Putamen (tissue), 1 donor: ENCODE data around the gene ZC3H4.
A peak's percentile ranks its signal among the peaks of the same experiment; 100 is the strongest.

Source experiments
- DNase-seq: peaks from one replicate; pipeline ENCODE4 v3.0.0-alpha.2; 2016; ENCODE audit warnings: low spot score

ZC3H4 gene

GRCh38 chr19:47112997-47113849 lies at the start of gene ZC3H4:
TSS of gene ZC3H4 (minus strand) at chr19:47113776. CDS start at chr19:47112584, 1,192 bp downstream.
- DNase-seq = peak; percentile 99

DNA sequence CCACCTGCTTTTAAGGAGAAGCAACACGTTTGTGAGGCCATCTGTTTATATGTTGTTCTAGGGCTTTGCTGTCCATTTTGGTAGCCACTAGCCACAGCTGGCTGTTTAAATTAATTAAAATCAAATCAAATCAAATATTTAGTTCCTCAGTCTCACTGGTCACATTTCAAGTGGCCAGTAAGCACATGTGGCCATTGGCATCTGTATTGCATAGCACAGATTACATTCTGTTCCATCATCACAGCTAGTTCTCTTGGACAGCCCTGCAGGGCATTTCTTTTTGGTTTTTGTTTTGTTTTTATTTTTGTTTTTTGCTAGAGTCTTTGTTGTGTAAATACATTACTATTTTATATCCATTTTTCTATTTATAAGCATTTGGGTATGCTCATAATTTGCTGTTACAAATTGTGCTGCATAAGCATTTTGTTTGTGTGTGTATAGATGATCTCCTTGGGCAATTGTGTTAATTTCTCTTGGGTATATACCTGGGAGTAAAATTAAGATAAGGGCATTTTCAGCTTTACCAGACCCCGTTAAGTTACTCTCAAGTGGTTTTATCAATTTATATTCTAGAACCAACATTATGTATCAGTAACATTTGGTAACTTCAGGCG lies 48.4 kb upstream of the ZC3H4 start:
- no peak for DNase-seq

DNA sequence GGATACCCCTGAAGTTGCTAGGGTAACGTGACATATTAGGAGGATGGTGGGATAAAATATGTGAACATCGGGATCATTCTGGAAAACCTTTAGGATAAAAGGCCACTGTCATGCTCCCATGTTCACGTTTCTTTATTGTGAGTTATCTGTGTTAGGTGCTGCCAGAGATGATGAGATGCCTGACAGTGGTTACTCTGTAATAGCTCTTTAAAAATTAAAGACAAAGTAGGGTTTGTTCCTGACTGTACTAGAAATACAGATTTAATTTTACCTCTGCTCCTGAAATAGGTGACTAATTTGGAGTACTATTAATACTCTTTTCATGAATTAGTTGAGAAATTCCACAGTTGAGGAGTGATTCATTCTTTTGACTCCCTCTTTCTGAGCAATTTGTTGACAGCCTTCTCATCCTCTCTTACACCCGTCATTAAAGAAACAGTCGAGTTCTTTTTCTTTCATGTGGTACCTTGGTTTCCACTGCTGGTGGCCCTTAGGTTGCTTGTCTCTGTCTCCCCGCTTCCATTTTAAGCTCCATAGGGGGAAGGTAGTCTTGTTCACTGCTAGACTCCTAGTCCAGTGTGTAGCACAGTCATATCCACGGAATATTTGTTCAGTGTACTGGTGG lies 45.4 kb upstream of the ZC3H4 start:
- peak; percentile 52 for DNase-seq

GRCh38 chr19:47158367-47158791 lies 44.8 kb upstream of the ZC3H4 start:
- no peak for DNase-seq

DNA sequence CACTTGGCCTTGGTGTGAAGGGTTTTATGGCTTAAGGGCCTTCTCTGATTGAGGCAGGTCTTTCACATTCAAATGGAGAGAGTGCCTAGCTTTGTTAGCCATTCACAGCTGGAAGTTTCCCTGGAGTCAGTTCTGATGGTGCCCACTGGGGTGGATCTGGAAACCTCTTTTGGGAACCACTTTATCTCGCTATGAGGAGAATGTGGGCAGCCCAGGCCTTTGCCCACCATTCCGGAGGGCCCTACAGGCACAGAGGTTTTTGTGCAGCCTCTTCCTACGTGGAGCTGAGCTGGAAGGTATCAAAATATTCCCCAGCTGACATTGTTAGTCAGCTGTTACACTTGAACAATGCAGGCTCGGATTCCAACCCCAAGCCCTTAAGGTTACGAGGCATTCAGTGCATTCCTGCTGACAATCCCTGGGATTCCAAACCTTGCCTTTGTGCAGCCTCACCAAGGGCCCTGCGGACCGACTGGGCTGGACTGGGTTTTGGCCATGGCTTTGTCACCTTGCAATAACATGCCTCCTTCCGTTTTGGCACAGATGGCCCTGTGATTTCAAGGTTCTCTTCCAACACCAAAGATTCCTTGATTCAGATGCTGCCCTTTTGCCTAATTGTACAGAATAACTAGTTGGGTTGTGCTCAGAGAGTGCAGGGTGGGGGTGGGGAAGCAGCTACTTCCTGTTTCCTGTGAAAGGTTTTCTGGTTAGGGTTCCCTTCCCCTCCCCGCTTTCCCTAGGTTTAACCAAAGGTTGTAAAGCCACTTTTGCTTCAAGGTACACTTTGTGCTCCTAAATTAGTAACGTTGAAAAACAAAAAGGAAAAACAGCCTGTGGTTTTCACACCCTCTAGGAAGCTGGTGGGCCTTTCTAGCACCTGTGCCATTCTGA lies 44.1 kb upstream of the ZC3H4 start:
- peak; percentile 24 for DNase-seq

DNA sequence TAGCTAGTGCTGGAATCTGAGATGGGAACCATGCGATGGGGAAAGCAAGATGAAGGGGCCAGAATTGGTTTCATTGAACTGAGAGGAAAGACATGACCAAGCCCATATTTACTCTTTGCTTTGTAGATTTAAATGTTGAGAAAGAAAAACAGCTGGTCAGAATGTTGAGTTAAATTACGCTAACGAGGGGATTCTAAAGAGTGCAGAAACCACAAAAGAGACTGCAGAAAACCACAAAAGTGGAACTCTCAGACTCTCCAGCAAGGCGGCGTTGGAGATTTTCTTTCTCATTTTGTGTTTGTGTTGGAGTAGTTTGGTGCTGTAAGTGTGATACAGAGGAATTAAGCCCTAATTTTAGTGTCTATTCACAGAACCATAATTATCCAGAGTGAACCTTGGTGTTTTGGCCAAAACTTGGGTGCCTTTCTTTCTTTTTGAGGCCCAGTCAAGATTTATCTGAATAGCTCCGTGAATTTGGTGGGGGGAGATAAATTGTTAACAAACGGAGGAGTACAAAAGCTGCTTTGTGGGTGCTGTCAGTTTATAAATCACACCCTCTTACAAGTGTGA lies 43.4 kb upstream of the ZC3H4 start:
- no peak for DNase-seq

DNA sequence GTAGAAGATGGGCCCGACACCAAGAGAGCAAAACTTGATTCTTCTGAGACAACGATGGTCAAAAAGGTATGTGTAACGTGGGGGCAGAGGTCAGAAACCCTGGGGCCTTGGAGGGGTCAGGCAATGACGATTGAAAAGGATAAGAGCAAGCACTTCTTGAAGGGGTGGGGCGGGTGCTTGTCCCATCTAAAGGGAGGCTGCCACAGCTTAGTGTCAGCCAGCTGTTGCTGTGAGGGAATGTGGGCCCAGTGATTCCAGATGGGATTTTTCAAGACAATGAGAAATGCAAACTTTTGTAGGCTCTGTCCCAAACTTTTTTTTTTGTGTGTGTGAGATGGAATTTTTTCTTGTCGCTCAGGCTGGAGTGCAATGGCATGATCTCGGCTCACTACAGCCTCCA lies 41.6 kb upstream of the ZC3H4 start:
- no peak for DNase-seq

- DNase-seq = no peak
Measured at GRCh38 chr19:47153266-47153665, 39.7 kb upstream of the ZC3H4 start.

DNA sequence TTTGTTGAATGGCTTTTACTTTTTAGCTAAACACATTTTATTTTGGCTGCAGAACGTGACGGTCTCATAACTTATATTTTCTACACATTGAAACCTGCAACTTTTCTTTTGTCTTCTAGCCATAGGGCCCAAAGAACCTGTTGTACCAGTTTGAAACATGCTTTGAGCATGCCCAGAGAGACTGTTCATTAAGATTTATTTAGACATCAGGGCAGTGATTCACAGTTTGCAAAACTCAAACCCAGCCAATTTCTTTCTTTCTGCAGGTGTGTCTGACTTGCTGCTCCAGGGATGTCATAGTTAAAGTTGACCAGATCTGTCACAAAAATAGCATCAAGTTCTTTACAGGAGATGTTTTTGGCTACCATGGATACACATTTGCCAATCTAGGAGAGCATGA lies 39.1 kb upstream of the ZC3H4 start:
- no peak for DNase-seq

DNA sequence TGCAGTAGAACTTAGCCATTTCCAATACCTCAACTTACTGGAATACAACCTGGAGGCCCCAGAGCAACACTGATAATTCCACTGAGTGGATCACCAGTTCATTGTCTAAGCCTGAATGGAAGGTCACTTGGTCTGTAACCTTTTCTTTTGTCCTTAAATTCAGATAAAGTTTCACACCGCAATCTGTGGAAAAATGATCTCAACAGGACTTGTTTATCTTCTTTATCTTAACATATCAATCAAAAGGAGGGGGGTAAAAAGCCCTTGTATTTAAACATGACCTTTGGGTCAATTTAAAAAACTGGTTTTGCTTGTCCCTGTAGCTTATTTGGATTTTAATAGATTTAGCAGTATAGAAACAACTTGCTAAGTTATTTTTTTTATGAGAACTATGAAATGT lies 38.6 kb upstream of the ZC3H4 start:
- no peak for DNase-seq

- DNase-seq = no peak
Measured at GRCh38 chr19:47151627-47152026, 38.1 kb upstream of the ZC3H4 start.

DNA sequence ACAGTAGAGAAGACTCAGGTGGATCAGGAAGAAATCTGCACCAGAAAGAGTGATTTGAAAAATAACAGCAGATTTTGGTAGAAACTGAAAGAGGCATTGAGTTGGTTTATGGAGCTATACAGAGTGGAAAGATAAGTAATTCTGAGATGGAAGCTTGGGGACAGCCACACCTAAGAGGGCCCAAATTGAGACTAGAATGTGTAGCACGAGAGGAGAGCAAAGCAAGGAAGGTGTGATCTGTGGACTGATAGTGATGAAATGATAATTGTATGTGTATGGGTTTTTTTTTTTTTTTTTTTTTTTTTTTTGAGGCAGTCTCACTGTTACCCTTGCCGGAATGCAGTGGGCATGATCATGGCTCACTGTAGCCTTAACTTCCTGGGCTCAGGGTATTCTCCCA lies 33.3 kb upstream of the ZC3H4 start:
- DNase-seq = no peak

- DNase-seq = no peak
Measured at GRCh38 chr19:47145639-47146486, 32.3 kb upstream of the ZC3H4 start.

GRCh38 chr19:47144630-47145029 lies 31.1 kb upstream of the ZC3H4 start:
- no peak for DNase-seq

DNA sequence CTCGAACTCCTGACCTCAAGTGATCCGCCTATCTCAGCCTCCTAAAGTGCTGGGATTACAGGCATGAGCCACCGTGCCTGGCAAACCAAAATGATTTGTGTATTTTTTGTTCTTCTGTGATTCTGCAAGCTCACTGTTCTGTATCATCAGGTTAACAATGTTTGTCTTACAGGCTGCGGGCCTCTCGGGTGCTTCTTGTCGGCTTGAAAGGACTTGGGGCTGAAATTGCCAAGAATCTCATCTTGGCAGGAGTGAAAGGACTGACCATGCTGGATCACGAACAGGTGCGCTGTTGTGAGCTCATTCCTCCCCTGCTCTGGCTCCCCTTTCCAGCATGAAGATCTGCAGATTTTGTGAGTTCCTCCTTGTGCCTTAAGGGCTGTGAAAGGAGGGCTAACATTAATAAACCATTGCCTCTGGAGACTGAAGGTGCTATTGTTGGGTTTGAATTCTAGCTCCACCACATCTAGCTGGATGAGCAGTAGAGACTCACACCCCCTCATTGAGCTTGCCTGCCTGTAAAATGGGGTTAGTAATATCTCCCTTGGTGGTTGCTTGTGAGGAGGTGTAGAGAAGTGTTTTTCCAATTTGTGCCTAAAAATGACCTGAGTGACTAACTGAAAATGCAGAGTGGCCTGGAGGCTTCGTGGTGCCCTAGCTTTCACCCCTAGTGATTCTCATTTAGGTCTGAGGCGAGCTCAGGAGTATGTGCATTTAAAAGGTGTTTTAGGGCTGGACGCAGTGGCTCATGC lies 29.9 kb upstream of the ZC3H4 start:
- DNase-seq = no peak

GRCh38 chr19:47142779-47143178 lies 29.2 kb upstream of the ZC3H4 start:
- DNase-seq = no peak

GRCh38 chr19:47141695-47142094 lies 28.1 kb upstream of the ZC3H4 start:
- DNase-seq = no peak

- DNase-seq = peak; percentile 61
Measured at GRCh38 chr19:47141252-47141651, 27.7 kb upstream of the ZC3H4 start.

GRCh38 chr19:47135156-47135555 lies 21.6 kb upstream of the ZC3H4 start:
- no peak for DNase-seq

DNA sequence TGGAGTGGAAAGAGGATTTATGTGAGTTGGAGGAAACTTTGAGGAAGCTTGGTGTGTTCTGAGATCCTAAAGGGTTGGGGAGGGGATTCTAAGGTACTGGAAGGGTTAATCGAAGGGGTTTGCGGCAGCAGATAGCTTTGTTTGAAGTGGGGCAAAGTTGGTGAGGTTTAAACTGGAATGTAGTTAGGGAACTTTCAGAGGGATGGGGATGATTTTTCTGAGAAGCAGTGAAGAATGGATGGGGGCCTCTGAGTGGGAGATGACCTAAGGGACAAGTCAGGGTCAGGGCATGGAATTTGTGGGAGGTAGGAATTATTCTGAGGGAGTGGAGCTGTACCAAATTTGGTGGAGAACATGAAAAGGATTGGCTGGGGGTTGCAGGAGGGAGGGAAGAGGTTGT lies 21.0 kb upstream of the ZC3H4 start:
- DNase-seq = no peak
